Esophagus squamous epithelium (tissue), 4 donors: Measurements from ENCODE around the gene STK32A.

Source experiments
- CTCF ChIP-seq, 6 experiments: fragments of 450-650 bp in 4 of 6; fragments of 200-600 bp in 2 of 6; sonication (generic) in 2 of 6; IDR thresholded peaks; one replicate each; pipeline ENCODE4 v1.5.1; 2016 to 2019; ENCODE audit warnings: antibody characterized with exemption in 6 of 6, mild to moderate bottlenecking in 4 of 6, moderate library complexity in 4 of 6
- POLR2A ChIP-seq, 4 donors: fragments of 450-650 bp; IDR thresholded peaks; one replicate each; pipeline ENCODE4 v1.6.1; 2017; ENCODE audit warnings: antibody characterized with exemption in 4 of 4, mild to moderate bottlenecking in 4 of 4, moderate library complexity in 3 of 4

DNA sequence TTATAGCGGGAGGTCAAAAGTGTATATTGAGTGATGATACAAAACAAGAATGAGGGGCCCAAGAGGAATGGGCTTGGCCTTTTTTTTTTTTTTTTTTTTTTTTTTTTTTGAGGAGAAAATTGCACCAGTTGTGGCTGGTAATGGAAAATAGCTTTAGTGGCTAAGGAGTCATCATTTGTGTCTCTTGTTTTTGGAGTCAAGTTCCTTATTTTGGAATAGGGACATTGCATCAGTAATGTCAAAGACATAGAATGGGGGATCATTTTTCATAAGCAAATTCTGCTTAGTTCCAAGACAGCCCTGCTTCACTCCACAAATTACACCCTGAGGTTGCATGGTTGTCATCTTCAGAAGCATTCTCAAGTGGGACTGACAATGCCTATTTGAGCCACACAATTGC lies 137.4 kb downstream of the STK32A start:
- TF ChIP-seq CTCF (IDR thresholded peaks at IDR 0.05) (no peak), POLR2A (IDR thresholded peaks at IDR 0.05) (no peak)
